IPS-NIHi7 (cell line): Measurements from ENCODE around the gene TCAIM.
A peak's percentile ranks its signal among the peaks of the same experiment; 100 is the strongest.

Source experiments
- DNase-seq: peaks from one replicate; pipeline ENCODE4 v3.0.0; 2012; ENCODE audit warnings: mixed read lengths; ENCODE audit errors: extremely low spot score

Gene TCAIM, protein sequence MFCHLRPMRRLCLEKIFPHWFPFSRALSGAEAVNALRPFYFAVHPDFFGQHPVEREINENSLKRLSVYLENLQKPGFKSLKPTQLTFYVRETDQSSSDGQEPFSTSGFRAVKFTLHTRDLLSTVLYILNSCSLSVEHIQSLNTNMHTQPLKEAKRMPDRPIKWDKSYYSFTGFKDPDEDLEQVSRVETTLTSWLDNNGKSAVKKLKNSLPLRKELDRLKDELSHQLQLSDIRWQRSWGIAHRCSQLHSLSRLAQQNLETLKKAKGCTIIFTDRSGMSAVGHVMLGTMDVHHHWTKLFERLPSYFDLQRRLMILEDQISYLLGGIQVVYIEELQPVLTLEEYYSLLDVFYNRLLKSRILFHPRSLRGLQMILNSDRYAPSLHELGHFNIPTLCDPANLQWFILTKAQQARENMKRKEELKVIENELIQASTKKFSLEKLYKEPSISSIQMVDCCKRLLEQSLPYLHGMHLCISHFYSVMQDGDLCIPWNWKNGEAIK

GRCh38 chr3:44338010-44338827, at the start of gene TCAIM:
TSS of gene TCAIM (plus strand) at chr3:44338766. CDS start at chr3:44354783, 16,017 bp downstream.
- peak; percentile 98 for DNase-seq

GRCh38 chr3:44289882-44290462, 48.6 kb upstream of the TCAIM start:
- DNase-seq = no peak

DNA sequence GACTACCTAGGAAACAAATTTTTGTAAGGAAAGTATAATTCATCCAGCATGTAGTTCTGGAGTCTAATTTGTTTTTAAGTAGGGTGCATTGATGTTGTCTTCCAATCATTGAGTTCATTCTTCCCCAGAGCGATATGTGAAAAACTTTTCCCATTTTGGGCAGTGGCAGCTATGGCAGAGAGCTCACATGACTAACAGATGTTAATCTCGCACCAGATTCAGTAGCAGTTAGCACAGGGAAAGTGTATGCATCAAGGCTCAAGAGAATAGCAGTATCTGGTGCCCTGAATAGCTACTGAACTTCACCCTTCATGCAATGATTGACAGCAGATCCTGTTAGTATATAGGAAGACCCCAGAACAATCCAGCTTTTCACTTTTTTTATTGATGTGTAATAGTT, 46.3 kb upstream of the TCAIM start:
- DNase-seq = no peak

- DNase-seq = no peak
Measured at GRCh38 chr3:44292947-44293346, 45.6 kb upstream of the TCAIM start.

DNA sequence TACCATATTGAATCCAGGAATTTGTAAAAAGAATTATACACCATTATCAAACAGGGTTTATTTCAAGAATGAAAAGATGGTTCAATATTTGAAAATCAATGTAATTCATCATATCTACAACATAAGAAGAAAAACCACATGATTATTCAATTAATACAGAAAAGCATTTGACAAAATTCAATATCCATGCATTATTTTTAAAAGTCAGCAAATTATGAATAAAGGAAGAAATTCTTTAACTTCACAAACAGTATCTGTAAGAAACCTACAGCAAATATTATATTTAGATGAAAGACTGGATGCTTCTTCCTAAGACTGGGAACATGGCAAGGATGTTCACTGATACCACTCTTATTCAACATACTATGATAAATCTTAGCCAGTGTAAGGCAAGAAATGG, 41.3 kb upstream of the TCAIM start:
- DNase-seq = no peak

DNA sequence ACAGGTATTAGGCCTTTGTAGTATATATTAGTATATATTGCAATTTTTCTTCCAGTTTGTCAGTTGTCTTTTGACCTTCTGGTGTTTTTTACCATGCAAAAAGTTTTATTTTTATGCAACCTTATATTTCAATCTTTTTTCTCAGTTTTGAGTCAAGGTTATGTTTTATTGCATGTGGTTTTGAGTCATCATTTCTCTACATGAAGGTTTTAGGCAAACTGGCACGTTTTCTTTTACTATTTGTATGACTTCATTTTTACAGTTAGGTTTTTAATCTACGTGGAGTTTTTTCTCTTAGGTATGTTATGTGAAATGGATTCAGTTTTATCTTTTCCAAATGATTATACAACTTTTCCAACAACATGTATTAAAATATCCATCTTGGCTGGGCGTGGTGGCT, 36.8 kb upstream of the TCAIM start:
- no peak for DNase-seq

GRCh38 chr3:44309500-44309899, 29.1 kb upstream of the TCAIM start:
- DNase-seq = no peak

GRCh38 chr3:44318891-44319311, 19.7 kb upstream of the TCAIM start:
- peak; percentile 65 for DNase-seq

- DNase-seq = no peak
Measured at GRCh38 chr3:44321335-44321734, 17.2 kb upstream of the TCAIM start.

GRCh38 chr3:44323341-44323955, 15.1 kb upstream of the TCAIM start:
- DNase-seq = peak; percentile 25

DNA sequence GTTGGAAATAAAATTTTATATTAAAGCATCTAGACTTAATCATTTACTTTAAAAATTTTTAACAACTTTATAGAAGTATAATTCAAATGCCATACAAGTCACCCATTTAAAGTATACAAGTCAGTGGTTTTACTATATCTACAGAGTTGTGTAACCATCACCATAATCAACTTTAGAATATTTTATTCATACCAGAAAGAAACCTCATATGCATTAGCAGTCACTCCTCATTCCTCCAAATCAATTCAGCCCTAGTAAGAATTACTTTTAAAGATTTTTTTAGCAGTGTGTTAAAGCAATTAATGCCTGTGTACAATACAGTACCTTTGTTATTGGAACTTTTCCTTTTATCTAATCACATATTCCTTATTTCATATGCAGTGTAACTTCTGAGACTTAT, 14.0 kb upstream of the TCAIM start:
- no peak for DNase-seq

DNA sequence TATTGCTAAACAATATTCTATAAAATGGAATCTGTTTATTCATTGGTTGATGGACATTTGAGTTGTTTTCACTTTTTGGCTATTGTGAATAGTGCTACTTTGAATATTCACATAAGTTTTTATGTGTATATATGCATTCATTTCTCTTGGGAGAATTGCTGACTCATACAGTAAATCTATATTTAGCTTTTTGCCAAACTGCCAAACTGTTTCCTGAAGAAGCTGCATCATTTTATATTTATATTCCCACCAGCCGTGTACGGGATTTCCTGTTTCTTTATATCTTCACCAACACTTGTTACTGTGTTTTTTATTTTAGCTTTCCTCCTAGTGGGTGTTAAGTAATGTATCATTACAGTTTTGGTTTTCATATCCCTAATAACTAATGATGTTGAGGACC, 12.5 kb upstream of the TCAIM start:
- no peak for DNase-seq

GRCh38 chr3:44326515-44326914, 12.1 kb upstream of the TCAIM start:
- no peak for DNase-seq

GRCh38 chr3:44329946-44330345, 8.6 kb upstream of the TCAIM start:
- DNase-seq = no peak

DNA sequence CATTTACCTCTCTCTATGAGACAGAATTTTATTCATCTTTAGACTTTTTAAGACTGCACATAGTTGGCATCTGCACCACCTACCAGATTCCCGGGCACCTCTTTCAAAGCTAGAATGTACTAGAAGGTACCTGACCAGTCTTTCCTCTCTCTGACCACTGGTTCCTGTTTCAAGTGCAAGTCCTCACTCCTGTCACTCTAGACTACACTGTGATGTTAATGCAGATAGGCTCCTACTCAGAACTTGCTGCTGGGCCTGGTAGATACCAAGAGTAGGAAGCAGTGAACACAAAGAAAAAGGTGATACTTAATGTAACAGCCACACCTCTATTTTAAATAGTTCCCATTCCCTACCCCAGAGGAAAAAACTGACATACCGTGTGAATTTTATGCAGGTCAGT, 8.1 kb upstream of the TCAIM start:
- no peak for DNase-seq

DNA sequence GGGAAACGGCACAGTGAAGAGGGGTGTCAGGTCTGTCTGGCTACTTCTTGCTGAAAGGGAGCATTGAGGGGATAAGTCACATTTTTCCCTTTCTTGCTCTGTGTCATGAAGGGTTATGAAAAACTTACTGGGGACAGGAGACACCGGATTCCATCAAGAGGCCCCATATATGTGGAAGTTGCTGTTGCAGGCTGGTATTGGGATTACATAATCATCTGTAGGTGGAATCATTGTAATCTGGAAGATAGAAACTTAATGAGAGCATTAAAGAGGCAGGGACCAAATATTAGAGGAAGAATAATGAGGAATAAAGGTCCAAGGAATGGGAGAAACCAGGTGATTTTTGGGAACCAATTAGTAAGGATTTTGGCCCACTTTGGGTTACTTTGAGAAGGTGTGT, 4.2 kb upstream of the TCAIM start:
- no peak for DNase-seq

DNA sequence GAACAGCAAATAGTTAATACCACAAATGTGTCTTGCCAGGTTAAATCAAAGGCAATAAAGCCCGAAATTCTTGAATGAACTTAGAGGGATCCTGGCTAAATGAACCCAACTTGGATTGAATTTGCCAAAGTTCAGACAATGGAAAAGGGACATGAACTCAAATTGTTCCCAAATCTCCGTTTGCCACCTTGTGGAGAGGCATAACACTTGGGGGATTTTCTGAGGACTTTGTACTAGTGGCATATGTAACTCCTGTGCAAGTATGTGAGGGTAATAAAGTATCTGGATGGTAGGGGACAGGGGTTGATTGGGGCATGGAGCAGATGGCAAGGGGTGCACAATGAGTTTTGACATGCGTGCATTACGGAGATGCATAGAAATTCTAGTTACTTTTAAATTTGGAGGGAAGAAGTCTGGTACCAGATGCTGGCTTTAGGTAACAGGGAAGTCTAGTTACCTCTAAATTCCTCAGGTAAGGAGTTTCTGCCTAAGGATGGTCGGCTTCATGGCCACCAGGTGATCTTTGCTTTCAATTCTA, 1.2 kb upstream of the TCAIM start:
- DNase-seq = peak; percentile 17

DNA sequence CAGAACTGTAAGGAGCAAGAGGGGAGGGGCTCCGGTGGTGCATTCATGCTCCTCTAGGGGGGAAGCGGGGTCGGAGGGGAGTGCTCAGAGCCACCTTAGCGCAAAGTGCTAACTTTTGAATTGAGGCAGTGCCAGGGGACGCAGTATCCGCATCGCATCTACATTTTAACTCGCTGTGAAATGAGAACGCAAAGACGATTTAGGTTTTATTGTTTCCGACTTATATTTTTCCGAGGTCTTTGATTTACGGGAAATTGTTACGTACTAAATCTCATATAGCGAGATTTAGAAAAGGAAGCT, 212 bp downstream of the TCAIM start:
- DNase-seq = no peak

GRCh38 chr3:44339181-44340057, 853 bp downstream of the TCAIM start:
- no peak for DNase-seq

DNA sequence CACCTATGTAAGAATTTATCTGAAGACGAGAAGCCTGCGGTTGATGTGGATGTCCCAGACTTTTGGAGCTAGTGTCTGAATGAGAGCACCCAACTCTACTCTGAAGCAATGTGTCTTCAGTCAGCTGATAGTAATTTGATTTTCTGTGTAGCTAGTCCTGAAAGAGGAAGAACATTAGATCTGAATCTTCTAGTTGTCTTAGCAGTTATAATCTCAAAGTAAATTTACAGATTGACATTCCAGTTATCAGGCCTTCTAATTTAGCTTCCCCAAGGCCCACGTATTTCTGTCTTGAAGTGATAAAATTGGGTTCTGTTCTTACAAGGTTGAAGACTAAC, 1.5 kb downstream of the TCAIM start:
- no peak for DNase-seq

GRCh38 chr3:44342176-44342790, 3.7 kb downstream of the TCAIM start:
- DNase-seq = no peak
